H9 (cell line): ENCODE measurements around the gene MAGEA9. TPM values are rescaled to one million over a fixed set of nuclear protein-coding genes. Genes with fewer than 3 reads are reported as not detected.

Experiments used
- DNase-seq: peaks from one replicate; pipeline ENCODE4 v3.0.0-alpha.2; 2017
- H2AFZ ChIP-seq: one replicate; pipeline ENCODE4 v1.6.1; 2013; ENCODE audit warnings: mild to moderate bottlenecking, low read length, control low read depth, moderate library complexity
- H2AK5ac ChIP-seq: 2 replicates; pipeline ENCODE4 v1.6.1; 2013; ENCODE audit warnings: low read length, control low read depth, mixed read lengths; ENCODE audit not compliant: insufficient read length
- H2BK120ac ChIP-seq: one replicate; pipeline ENCODE4 v1.6.1; 2013; ENCODE audit warnings: low read depth, mild to moderate bottlenecking, low read length, control low read depth, inconsistent platforms; ENCODE audit not compliant: poor library complexity, severe bottlenecking
- H2BK12ac ChIP-seq: 2 replicates; pipeline ENCODE4 v1.6.1; 2013; ENCODE audit warnings: low read length, control low read depth, mixed read lengths, low read depth; ENCODE audit not compliant: insufficient read length
- H2BK15ac ChIP-seq: 2 replicates; pipeline ENCODE4 v1.6.1; 2013; ENCODE audit warnings: low read depth, low read length, control low read depth
- H2BK20ac ChIP-seq: one replicate; pipeline ENCODE4 v1.6.1; 2013; ENCODE audit warnings: low read depth, mild to moderate bottlenecking, low read length, control low read depth, inconsistent platforms; ENCODE audit not compliant: poor library complexity, severe bottlenecking
- H2BK5ac ChIP-seq: 2 replicates; pipeline ENCODE4 v1.6.1; 2013; ENCODE audit warnings: low read length, control low read depth, mixed read lengths; ENCODE audit not compliant: insufficient read length
- H3K14ac ChIP-seq: 2 replicates; pipeline ENCODE4 v1.6.1; 2013; ENCODE audit warnings: low read length, control low read depth; ENCODE audit not compliant: insufficient read depth
- H3K18ac ChIP-seq: 2 replicates; pipeline ENCODE4 v1.6.1; 2013; ENCODE audit warnings: low read depth, mild to moderate bottlenecking, mixed read lengths, low read length, control low read depth; ENCODE audit not compliant: insufficient read length
- H3K23ac ChIP-seq: 2 replicates; pipeline ENCODE4 v1.6.1; 2013; ENCODE audit warnings: low read length, control low read depth, mixed read lengths, low read depth; ENCODE audit not compliant: insufficient read length
- H3K23me2 ChIP-seq: 2 replicates; pipeline ENCODE4 v1.6.1; 2013; ENCODE audit warnings: low read depth, mild to moderate bottlenecking, mixed read lengths, low read length, control low read depth; ENCODE audit not compliant: insufficient read length, poor library complexity, severe bottlenecking
- H3K27ac ChIP-seq: 2 replicates; pipeline ENCODE4 v1.5.1; 2013; ENCODE audit warnings: low read length, control low read depth, mixed read lengths, low read depth; ENCODE audit not compliant: insufficient read length
- H3K27me3 ChIP-seq: 2 replicates; pipeline ENCODE4 v1.6.1; 2013; ENCODE audit warnings: low read length, control low read depth, inconsistent platforms; ENCODE audit not compliant: insufficient read depth
- H3K4ac ChIP-seq: 2 replicates; pipeline ENCODE4 v1.6.1; 2013; ENCODE audit warnings: low read depth, mild to moderate bottlenecking, control low read depth, inconsistent platforms, low read length, moderate library complexity
- H3K4me1 ChIP-seq: 2 replicates; pipeline ENCODE4 v1.6.1; 2013; ENCODE audit warnings: low read length, control low read depth, inconsistent platforms; ENCODE audit not compliant: insufficient read depth
- H3K4me2 ChIP-seq: 2 replicates; pipeline ENCODE4 v1.6.1; 2013; ENCODE audit warnings: low read length, control low read depth, mixed read lengths; ENCODE audit not compliant: insufficient read length, insufficient read depth
- H3K56ac ChIP-seq: 2 replicates; pipeline ENCODE4 v1.6.1; 2013; ENCODE audit warnings: low read depth, mild to moderate bottlenecking, mixed read lengths, low read length, control low read depth; ENCODE audit not compliant: insufficient read length
- H3K79me1 ChIP-seq: 2 replicates; pipeline ENCODE4 v1.6.1; 2013; ENCODE audit warnings: low read depth, mild to moderate bottlenecking, moderate library complexity, low read length, control low read depth, inconsistent platforms; ENCODE audit not compliant: insufficient read depth, poor library complexity, severe bottlenecking
- H3K79me2 ChIP-seq: 2 replicates; pipeline ENCODE4 v1.6.1; 2013; ENCODE audit warnings: low read length, control low read depth, inconsistent platforms; ENCODE audit not compliant: insufficient read depth
- H3K9ac ChIP-seq: 2 replicates; pipeline ENCODE4 v1.6.1; 2013; ENCODE audit warnings: low read length, control low read depth, mixed read lengths; ENCODE audit not compliant: insufficient read length; ENCODE audit errors: extremely low read depth
- H3K9me3 ChIP-seq: one replicate; pipeline ENCODE4 v1.6.1; 2013; ENCODE audit warnings: low read depth, low read length, inconsistent platforms; ENCODE audit not compliant: control insufficient read depth
- H3T11ph ChIP-seq: one replicate; pipeline ENCODE4 v1.6.1; 2013; ENCODE audit warnings: mild to moderate bottlenecking, low read length, control low read depth, inconsistent platforms
- H4K20me1 ChIP-seq: one replicate; pipeline ENCODE4 v1.6.1; 2013; ENCODE audit not compliant: control insufficient read depth, insufficient read length, insufficient read depth
- H4K5ac ChIP-seq: 2 replicates; pipeline ENCODE4 v1.6.1; 2013; ENCODE audit warnings: low read depth, mild to moderate bottlenecking, mixed read lengths, low read length, control low read depth; ENCODE audit not compliant: insufficient read length
- H4K8ac ChIP-seq: replicated peaks from 2 replicates; pipeline ENCODE4 v1.6.1; 2013; ENCODE audit warnings: low read length, control low read depth, mixed read lengths, low read depth; ENCODE audit not compliant: insufficient read length
- H4K91ac ChIP-seq: 2 replicates; pipeline ENCODE4 v1.6.1; 2013; ENCODE audit warnings: low read depth, mild to moderate bottlenecking, moderate library complexity, mixed read lengths, low read length, control low read depth; ENCODE audit not compliant: insufficient read length
- H3K27ac Mint-ChIP-seq, 3 experiments: 2 replicates in 2 of 3; 3 replicates in 1 of 3; pipeline ENCODE4 v1.8.0; 2020 to 2021; ENCODE audit warnings: mixed read lengths in 3 of 3, mild to moderate bottlenecking in 1 of 3, moderate library complexity in 1 of 3
- H3K27me3 Mint-ChIP-seq: 2 replicates; pipeline ENCODE4 v1.8.0; 2021; ENCODE audit warnings: low read depth, mild to moderate bottlenecking, moderate library complexity, mixed read lengths
- H3K36me3 Mint-ChIP-seq, 3 experiments: 2 replicates in 2 of 3; 3 replicates in 1 of 3; pipeline ENCODE4 v1.8.0; 2020 to 2021; ENCODE audit warnings: low read depth in 3 of 3, mixed read lengths in 3 of 3; ENCODE audit not compliant: insufficient read depth in 1 of 3
- H3K4me1 Mint-ChIP-seq, 2 experiments: 2 replicates each; pipeline ENCODE4 v1.8.0; 2020; ENCODE audit warnings: mixed read lengths in 2 of 2
- H3K4me3 Mint-ChIP-seq, 2 experiments: 2 replicates in 1 of 2; 3 replicates in 1 of 2; pipeline ENCODE4 v1.8.0; 2020 to 2021; ENCODE audit warnings: mild to moderate bottlenecking in 2 of 2, mixed read lengths in 2 of 2, moderate library complexity in 1 of 2
- H3K9me3 Mint-ChIP-seq, 2 experiments: 2 replicates in 1 of 2; 3 replicates in 1 of 2; pipeline ENCODE4 v1.8.0; 2020; ENCODE audit warnings: mild to moderate bottlenecking in 2 of 2, mixed read lengths in 2 of 2, moderate library complexity in 1 of 2
- CTCF ChIP-seq: fragments of 200-600 bp; sonication (generic); conservative IDR thresholded peaks from 3 replicates; pipeline ENCODE4 v1.8.0; 2021; ENCODE audit warnings: antibody characterized with exemption, mild to moderate bottlenecking
- WGBS: extraction: QIAGEN DNeasy Blood & Tissue Kit; methylation state at CpG from one replicate; pipeline ENCODE4 v1.1.7; 2013; ENCODE audit warnings: missing lambda C conversion rate, low lambda C conversion rate, mixed read lengths; ENCODE audit not compliant: insufficient read length; ENCODE audit errors: extremely low coverage; 5-methylcytosine and 5-hydroxymethylcytosine counted together
- total RNA-seq: library from RNA; stranded (reverse); gene quantifications from 2 replicates; pipeline ENCODE4 v1.2.1, GENCODE V29; 2021

MAGEA9 gene
- total RNA-seq, 1 experiment from 2014 or later, result 0.28 TPM

GRCh38 chrX:149804102-149804501 lies 22.4 kb downstream of the MAGEA9 start:
- WGBS, result no CpG with 5 or more reads among the region's 6 CpGs

More at GRCh38 chrX:149804102-149804501, 22.4 kb downstream of the MAGEA9 start:
- H3K27me3 Mint-ChIP-seq, result peaks cover 4% of the 10 kb centered on the region; the same call in 1 of the 2 replicates
- H3K56ac ChIP-seq, result no peak overlapping the region
- H4K8ac ChIP-seq, result no peak overlapping the region
- H3K4ac ChIP-seq, result no peak overlapping the region
- H4K20me1 ChIP-seq, result no peaks in the 10 kb centered on the region
- H3K79me1 ChIP-seq, result no peaks in the 10 kb centered on the region
- no peaks in the 10 kb centered on the region for H3K79me2 ChIP-seq
- H2BK15ac ChIP-seq, result no peak overlapping the region
- H3K4me3 Mint-ChIP-seq, result no peak overlapping the region
- H3K4me1 ChIP-seq, result peaks cover 2% of the 10 kb centered on the region; the same call in 1 of the 2 replicates
- H3K36me3 Mint-ChIP-seq, result peaks cover 2 to 3% (median 3%) of the 10 kb centered on the region in 3 experiments; a peak in 4 of 7 replicates
- no peak overlapping the region for H2BK20ac ChIP-seq
- no peak for DNase-seq
- H2BK12ac ChIP-seq, result no peak overlapping the region
- H2AK5ac ChIP-seq, result no peak overlapping the region
- no peak overlapping the region for H2BK5ac ChIP-seq
- H3K9me3 Mint-ChIP-seq, result peaks cover 77 to 82% of the 10 kb centered on the region in 2 experiments
- H4K5ac ChIP-seq, result no peak overlapping the region
- no peak overlapping the region for H3K27ac ChIP-seq
- H3K27me3 ChIP-seq, result no peaks in the 10 kb centered on the region
- no peak for TF ChIP-seq CTCF
- peaks cover 60% of the 10 kb centered on the region for H3K9me3 ChIP-seq
- peaks cover 11 to 14% of the 10 kb centered on the region in 2 experiments for H3K4me1 Mint-ChIP-seq
- H3K4me2 ChIP-seq, result no peak overlapping the region
- H3K23ac ChIP-seq, result no peak overlapping the region
- H3K23me2 ChIP-seq, result no peaks in the 10 kb centered on the region
- no peak overlapping the region for H3K9ac ChIP-seq
- H2AFZ ChIP-seq, result no peak overlapping the region
- no peak overlapping the region for H3T11ph ChIP-seq
- no peak overlapping the region for H2BK120ac ChIP-seq
- no peak overlapping the region for H3K18ac ChIP-seq
- no peak overlapping the region for H4K91ac ChIP-seq
- no peak overlapping the region for H3K14ac ChIP-seq
- H3K27ac Mint-ChIP-seq, result no peak overlapping the region
